Skeletal muscle tissue (tissue), 2 donors: ENCODE results near the gene POTEI. TPM values are rescaled to one million over a fixed set of nuclear protein-coding genes. Genes with fewer than 3 reads are reported as not detected.

Source experiments
- small RNA-seq: library from RNA; depleted of rRNA; stranded (forward); fragments of <200 nt; gene quantifications from one replicate; pipeline ENCODE3, GENCODE V24; 2014
- total RNA-seq: library from RNA; depleted of rRNA; stranded (reverse); fragments of >200 nt; gene quantifications from one replicate; pipeline ENCODE4 v1.2.3, GENCODE V29; 2014

The POTEI gene
- total RNA-seq, 1 donor from 2014 or later: under 0.01 TPM

Small RNA genes within 50 kb of the gene (small RNA-seq; reads per million reads assigned to genes)
- gene RF00017 (not detected), gene RNU6-473P (not detected)

Other genes with a start within 250 kb of the POTEI start
- gene IMP4, start 166.4 kb downstream of the POTEI start, total RNA-seq: 32.9 TPM
- 5.2 TPM for gene PTPN18, start 153.3 kb downstream of the POTEI start, total RNA-seq
- gene CFC1B, start 11.9 kb upstream of the POTEI start, total RNA-seq: not detected
- not detected for gene CFC1, start 90.2 kb upstream of the POTEI start, total RNA-seq
- not detected for gene POTEJ, start 102.1 kb upstream of the POTEI start, total RNA-seq
- not detected for gene GPR148, start 219.7 kb upstream of the POTEI start, total RNA-seq
- not detected for gene AMER3, start 246.2 kb upstream of the POTEI start, total RNA-seq